ENCODE measurements around the gene TNFRSF11A.

- TF ChIP-seq CTCF (IDR thresholded peaks at IDR 0.05; ENCODE audit: insufficient read depth, low read length) = no peak
- TF ChIP-seq POLR2AphosphoS5 (IDR thresholded peaks at IDR 0.05; ENCODE audit: low read depth) = no peak
Measured at GRCh38 chr18:62294073-62294472, 31.0 kb upstream of the TNFRSF11A start.

Data from HL-60 (cell line).